ENCODE results near the gene WFDC2. TPM values are rescaled to one million over a fixed set of nuclear protein-coding genes. Genes with fewer than 3 reads are reported as not detected.

Gene WFDC2
- total RNA-seq, 4 donors from 2014 or later, result 11.0 to 325 (median 38.8) TPM

DNA sequence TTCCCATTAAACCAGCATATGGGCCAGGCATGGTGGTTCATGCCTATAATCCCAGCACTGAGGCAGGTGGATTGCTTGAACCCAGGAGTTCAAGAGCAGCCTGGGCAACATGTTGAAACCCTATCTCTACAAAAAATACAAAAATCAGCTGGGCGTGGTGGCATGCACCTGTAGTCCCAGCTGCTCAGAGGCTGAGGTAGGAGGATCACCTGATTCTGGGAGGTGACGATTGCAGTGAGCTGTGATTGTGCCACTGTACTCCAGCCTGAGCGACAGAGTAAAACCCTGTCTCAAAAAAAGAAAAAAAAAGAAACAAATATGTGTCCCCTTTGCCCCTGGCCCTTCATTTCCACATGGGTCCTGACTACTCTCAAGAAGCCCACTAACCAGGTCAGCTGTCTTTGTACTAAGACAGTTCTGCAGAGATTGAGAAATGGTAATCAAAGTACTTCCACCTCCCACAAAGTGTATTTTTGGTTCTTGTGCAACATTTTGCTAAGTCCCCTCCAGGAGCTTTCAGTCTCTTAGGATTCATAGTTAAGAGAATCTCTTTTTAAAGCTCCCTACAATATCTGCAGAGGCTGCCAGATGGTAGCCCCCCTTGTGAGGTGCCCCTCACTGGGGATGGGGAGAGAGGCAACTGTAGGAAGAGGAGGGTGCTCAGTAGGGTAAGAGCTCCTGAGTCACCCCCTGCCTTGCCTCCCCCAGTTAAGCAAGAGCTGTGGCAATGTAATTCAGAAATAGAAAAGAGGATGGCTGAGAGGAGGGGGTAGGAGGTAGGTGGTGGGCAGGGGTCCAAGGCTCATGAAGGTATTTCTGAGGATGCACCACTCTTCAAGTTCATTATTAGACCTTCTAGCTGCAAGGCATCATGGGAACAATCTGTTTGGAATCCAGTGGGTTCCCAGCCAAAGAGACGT, 16.5 kb upstream of the WFDC2 start:
- Histone ChIP-seq H3K9me3 (no peaks in the 10 kb centered on the region), H3K36me3 (no peaks in the 10 kb centered on the region), H3K4me3 (no peak overlapping the region), H3K4me1 (peaks cover 0 to 13% (median 7%) of the 10 kb centered on the region in 4 donors), H3K27ac (no peak overlapping the region), H3K27me3 (no peaks in the 10 kb centered on the region)
- intact Hi-C loops (cut with DNase I; ENCODE audit: low total_unique reads) (no loop called here), in situ Hi-C loops (cut with MboI; ENCODE audit: low pct_ligation_motif_present in 1 of 4, low pct_unique_long_range_greater_than_20kb in 1 of 4, low sequenced_read_pairs in 3 of 4) (loop anchor here in 1 of 4 donors (25.0 kb wide), 1 partner anchor 309 kb away; no protein-coding TSS in a partner anchor)
- no peak for TF ChIP-seq EP300 (IDR thresholded peaks at IDR 0.05; ENCODE audit: low read depth)
- TF ChIP-seq POLR2AphosphoS5 (IDR thresholded peaks at IDR 0.05), result no peak
- no peak for TF ChIP-seq POLR2A (IDR thresholded peaks at IDR 0.05)
- TF ChIP-seq, protein P1, sequence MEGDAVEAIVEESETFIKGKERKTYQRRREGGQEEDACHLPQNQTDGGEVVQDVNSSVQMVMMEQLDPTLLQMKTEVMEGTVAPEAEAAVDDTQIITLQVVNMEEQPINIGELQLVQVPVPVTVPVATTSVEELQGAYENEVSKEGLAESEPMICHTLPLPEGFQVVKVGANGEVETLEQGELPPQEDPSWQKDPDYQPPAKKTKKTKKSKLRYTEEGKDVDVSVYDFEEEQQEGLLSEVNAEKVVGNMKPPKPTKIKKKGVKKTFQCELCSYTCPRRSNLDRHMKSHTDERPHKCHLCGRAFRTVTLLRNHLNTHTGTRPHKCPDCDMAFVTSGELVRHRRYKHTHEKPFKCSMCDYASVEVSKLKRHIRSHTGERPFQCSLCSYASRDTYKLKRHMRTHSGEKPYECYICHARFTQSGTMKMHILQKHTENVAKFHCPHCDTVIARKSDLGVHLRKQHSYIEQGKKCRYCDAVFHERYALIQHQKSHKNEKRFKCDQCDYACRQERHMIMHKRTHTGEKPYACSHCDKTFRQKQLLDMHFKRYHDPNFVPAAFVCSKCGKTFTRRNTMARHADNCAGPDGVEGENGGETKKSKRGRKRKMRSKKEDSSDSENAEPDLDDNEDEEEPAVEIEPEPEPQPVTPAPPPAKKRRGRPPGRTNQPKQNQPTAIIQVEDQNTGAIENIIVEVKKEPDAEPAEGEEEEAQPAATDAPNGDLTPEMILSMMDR (IDR thresholded peaks at IDR 0.05), result no peak
- 54 to 64% methylated on average over 3 to 4 of the region's 4 CpGs for WGBS, 2 donors (ENCODE audit: low coverage in 1 of 2)
- no peak for DNase-seq

DNA sequence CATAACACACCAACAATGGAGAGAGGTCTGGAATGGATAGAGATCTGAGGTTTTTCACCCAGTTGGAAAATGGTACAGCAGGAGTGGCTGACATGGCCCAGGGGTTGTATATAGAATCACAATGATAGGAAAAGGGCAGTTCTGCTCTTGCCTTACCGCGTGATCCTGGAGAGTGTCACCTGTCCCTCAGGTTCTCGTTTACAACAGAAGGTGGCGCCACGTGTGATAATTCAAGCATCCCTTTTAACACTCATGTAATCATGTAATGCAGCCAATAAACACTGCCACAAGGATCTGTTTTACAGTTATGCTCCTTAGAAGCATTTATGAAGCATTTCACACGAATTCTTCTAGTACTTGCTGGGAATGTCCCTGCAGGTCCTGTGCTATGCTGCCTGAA, 12.9 kb upstream of the WFDC2 start:
- intact Hi-C loops (cut with DNase I; ENCODE audit: low total_unique reads), result no loop called here

DNA sequence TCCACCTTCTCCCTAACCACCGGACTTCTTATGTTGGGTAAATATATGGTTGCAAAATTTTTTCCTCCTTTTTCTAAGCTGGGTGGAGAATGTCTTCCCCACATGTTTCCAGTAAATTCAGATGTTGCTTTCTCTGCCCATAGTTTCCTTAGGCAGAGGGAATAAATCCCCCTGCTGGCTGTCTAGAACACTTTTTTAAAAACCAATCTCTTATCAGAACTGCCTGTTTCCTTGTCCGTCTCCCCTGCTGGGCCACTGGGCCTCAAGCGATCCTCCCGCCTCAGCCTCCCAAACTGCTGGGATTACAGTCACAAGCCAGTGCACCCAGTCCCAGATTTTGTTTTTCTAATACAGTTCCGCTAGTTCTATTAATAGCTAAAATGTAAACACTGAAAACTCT, 9.9 kb upstream of the WFDC2 start:
- Histone ChIP-seq H3K9me3 (no peaks in the 10 kb centered on the region), H3K27ac (no peak overlapping the region), H3K27me3 (no peaks in the 10 kb centered on the region), H3K4me1 (peaks cover 0 to 3% (median 0%) of the 10 kb centered on the region in 4 donors), H3K4me3 (no peak overlapping the region), H3K36me3 (no peaks in the 10 kb centered on the region)
- no peak for DNase-seq
- in situ Hi-C loops (cut with MboI; ENCODE audit: low pct_ligation_motif_present in 1 of 4, low pct_unique_long_range_greater_than_20kb in 1 of 4, low sequenced_read_pairs in 3 of 4) (loop anchor here in 1 of 4 donors (25.0 kb wide), 1 partner anchor 303 kb away; no protein-coding TSS in a partner anchor), intact Hi-C loops (cut with DNase I; ENCODE audit: low total_unique reads) (no loop called here)
- no peak for TF ChIP-seq EP300 (IDR thresholded peaks at IDR 0.05; ENCODE audit: low read depth)
- no peak for TF ChIP-seq POLR2A (IDR thresholded peaks at IDR 0.05)
- TF ChIP-seq, protein P1 (IDR thresholded peaks at IDR 0.05), result peak in 1 of 5 experiments; percentile 14
- 65 to 73% methylated on average over 4 to 5 of the region's 5 CpGs for WGBS, 2 donors (ENCODE audit: low coverage in 1 of 2)

More for the DNA sequence above, 12.9 kb upstream of the WFDC2 start:
- TF ChIP-seq POLR2A (IDR thresholded peaks at IDR 0.05), result no peak
- TF ChIP-seq EP300 (IDR thresholded peaks at IDR 0.05; ENCODE audit: low read depth), result no peak
- TF ChIP-seq, protein P1 (IDR thresholded peaks at IDR 0.05), result peak; percentile 32 to 59 (median 48)
- no peak for TF ChIP-seq POLR2AphosphoS5 (IDR thresholded peaks at IDR 0.05)
- Histone ChIP-seq H3K27me3 (no peaks in the 10 kb centered on the region), H3K27ac (no peak overlapping the region), H3K4me1 (no peaks in the 10 kb centered on the region), H3K36me3 (no peaks in the 10 kb centered on the region), H3K4me3 (no peak overlapping the region), H3K9me3 (no peaks in the 10 kb centered on the region)
- in situ Hi-C loops (cut with MboI; ENCODE audit: low pct_ligation_motif_present in 1 of 4, low pct_unique_long_range_greater_than_20kb in 1 of 4, low sequenced_read_pairs in 3 of 4), result loop anchor here in 1 of 4 donors (25.0 kb wide), 1 partner anchor 306 kb away; no protein-coding TSS in a partner anchor
- peak; percentile 71 for DNase-seq
- 12 to 20% methylated on average over 1 to 6 of the region's 6 CpGs for WGBS, 2 donors (ENCODE audit: low coverage in 1 of 2)

DNA sequence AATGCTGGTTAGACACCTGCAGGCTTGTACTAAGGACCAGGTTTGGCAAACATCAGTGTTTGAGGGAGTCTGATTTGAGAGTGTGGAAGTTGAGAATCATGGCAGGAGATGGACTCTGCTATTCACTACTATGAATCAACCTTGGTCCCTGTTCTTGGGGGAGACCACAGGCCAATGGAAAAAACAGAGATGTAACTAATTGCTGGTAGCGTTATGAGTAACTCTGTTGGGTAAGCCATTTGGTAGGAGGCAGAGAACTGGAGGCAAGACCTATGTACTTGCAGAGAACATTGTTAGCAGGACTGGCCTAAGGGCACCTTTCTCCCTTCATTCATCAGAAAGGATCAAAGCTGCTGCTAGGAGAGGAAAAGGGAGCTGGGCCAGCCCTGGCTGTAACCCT, 8.3 kb upstream of the WFDC2 start:
- WGBS, 2 donors (ENCODE audit: low coverage in 1 of 2), result 88% methylated on average over 1 of the region's 1 CpG; no CpG with 5 or more reads in 1 of the 2 donors
- intact Hi-C loops (cut with DNase I; ENCODE audit: low total_unique reads) (no loop called here), in situ Hi-C loops (cut with MboI; ENCODE audit: low pct_ligation_motif_present in 1 of 4, low pct_unique_long_range_greater_than_20kb in 1 of 4, low sequenced_read_pairs in 3 of 4) (loop anchor here in 1 of 4 donors (25.0 kb wide), 1 partner anchor 301 kb away; no protein-coding TSS in a partner anchor)
- H3K27ac ChIP-seq, result no peak overlapping the region
- H3K9me3 ChIP-seq, result no peaks in the 10 kb centered on the region
- TF ChIP-seq, protein P1 (IDR thresholded peaks at IDR 0.05), result no peak
- TF ChIP-seq EP300 (IDR thresholded peaks at IDR 0.05; ENCODE audit: low read depth), result no peak
- TF ChIP-seq POLR2A (IDR thresholded peaks at IDR 0.05), result no peak
- TF ChIP-seq POLR2AphosphoS5 (IDR thresholded peaks at IDR 0.05), result no peak
- no peaks in the 10 kb centered on the region for H3K36me3 ChIP-seq
- H3K27me3 ChIP-seq, result no peaks in the 10 kb centered on the region
- peaks cover 0 to 19% (median 13%) of the 10 kb centered on the region in 4 donors for H3K4me1 ChIP-seq
- DNase-seq, result no peak
- no peak overlapping the region for H3K4me3 ChIP-seq

All from transverse colon (tissue), 4 donors.